OCI-M2 (cell line): Measurements from ENCODE around the gene PPARG.

ENCODE experiments used
- DNase-seq: peaks from one replicate; lab custom pipeline; 2025; ENCODE audit not compliant: unreplicated experiment; lab: John Stamatoyannopoulos, UW

Gene PPARG

GRCh38 chr3:12309716-12310115 is 20.8 kb downstream of the PPARG start:
- DNase-seq = no peak

GRCh38 chr3:12312010-12312409 is 23.1 kb downstream of the PPARG start:
- DNase-seq = no peak

- no peak for DNase-seq
Observed at GRCh38 chr3:12313519-12313918, 24.6 kb downstream of the PPARG start.

- DNase-seq = no peak
Observed at GRCh38 chr3:12316253-12316652, 27.4 kb downstream of the PPARG start.

GRCh38 chr3:12316729-12317351 is 28.0 kb downstream of the PPARG start:
- DNase-seq = no peak

GRCh38 chr3:12317914-12318313 is 29.0 kb downstream of the PPARG start:
- DNase-seq = no peak

- no peak for DNase-seq
Observed at GRCh38 chr3:12318758-12319621, 30.1 kb downstream of the PPARG start.

GRCh38 chr3:12321015-12321414 is 32.1 kb downstream of the PPARG start:
- no peak for DNase-seq

GRCh38 chr3:12323237-12323636 is 34.4 kb downstream of the PPARG start:
- DNase-seq = no peak

- DNase-seq = no peak
Observed at GRCh38 chr3:12325586-12326515, 37.0 kb downstream of the PPARG start.

GRCh38 chr3:12327021-12327420 is 38.2 kb downstream of the PPARG start:
- no peak for DNase-seq

GRCh38 chr3:12328132-12328836 is 39.4 kb downstream of the PPARG start:
- DNase-seq = no peak

GRCh38 chr3:12328837-12329462 is 40.1 kb downstream of the PPARG start:
- DNase-seq = no peak

- DNase-seq = no peak
Observed at GRCh38 chr3:12334786-12335185, 45.9 kb downstream of the PPARG start.

- no peak for DNase-seq
Observed at GRCh38 chr3:12335421-12335820, 46.6 kb downstream of the PPARG start.

GRCh38 chr3:12336099-12336498 is 47.2 kb downstream of the PPARG start:
- DNase-seq = no peak

GRCh38 chr3:12338595-12339546 is 50.0 kb downstream of the PPARG start:
- no peak for DNase-seq

GRCh38 chr3:12339701-12340480 is 51.0 kb downstream of the PPARG start:
- DNase-seq = no peak
